Activated CD4-positive, alpha-beta T cell treated with anti-CD3 and anti-CD28 coated beads, Interleukin-2, amount 50 U/mL, for 24 hours (primary cell): Measurements from ENCODE around the gene SET.

ENCODE experiments used
- DNase-seq, 2 donors: peaks; one replicate each; pipeline ENCODE4 v3.0.0-alpha.2; 2020; ENCODE audit warnings: low read depth in 1 of 2, low spot score in 1 of 2

SET gene

DNA sequence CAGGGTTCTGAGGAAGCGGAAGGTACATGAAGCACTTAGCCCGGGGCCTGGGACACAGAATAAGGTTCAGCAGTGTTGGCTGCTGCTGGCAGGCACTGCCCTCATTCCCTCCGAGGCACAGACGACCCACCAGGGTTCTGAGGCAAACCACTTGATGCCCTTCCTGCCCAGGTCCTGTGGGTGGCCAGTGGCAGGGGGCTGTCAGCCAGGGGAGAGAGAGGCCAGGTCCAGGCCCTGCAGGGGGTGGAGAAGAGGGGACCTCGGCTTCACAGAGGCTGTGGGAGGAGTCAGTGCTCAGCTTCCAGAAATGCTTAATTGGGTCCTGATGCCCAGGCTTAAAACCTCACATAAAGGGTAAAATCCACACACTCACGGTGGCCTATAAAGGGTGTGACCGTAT, 39.3 kb downstream of the SET start:
- no peak for DNase-seq

DNA sequence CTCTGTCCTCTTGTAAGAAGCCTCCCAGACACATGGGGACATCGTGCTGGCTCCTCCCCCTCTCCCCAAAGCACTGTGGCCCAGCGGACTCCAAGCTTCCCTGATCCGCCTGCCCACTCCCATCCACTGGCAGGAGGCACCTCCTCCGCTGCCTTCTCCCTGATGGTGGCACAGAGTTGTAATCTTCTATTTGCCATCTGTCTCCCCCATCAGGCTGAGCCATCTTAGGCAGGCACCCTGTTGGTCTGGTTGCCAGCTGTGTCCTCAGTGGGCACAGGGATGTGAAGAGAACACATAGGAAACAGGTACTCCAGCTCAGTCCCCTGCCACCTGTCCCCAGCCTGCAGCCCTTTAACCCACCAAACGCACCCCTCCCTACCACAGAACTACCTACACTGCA, 40.3 kb downstream of the SET start:
- DNase-seq = no peak

DNA sequence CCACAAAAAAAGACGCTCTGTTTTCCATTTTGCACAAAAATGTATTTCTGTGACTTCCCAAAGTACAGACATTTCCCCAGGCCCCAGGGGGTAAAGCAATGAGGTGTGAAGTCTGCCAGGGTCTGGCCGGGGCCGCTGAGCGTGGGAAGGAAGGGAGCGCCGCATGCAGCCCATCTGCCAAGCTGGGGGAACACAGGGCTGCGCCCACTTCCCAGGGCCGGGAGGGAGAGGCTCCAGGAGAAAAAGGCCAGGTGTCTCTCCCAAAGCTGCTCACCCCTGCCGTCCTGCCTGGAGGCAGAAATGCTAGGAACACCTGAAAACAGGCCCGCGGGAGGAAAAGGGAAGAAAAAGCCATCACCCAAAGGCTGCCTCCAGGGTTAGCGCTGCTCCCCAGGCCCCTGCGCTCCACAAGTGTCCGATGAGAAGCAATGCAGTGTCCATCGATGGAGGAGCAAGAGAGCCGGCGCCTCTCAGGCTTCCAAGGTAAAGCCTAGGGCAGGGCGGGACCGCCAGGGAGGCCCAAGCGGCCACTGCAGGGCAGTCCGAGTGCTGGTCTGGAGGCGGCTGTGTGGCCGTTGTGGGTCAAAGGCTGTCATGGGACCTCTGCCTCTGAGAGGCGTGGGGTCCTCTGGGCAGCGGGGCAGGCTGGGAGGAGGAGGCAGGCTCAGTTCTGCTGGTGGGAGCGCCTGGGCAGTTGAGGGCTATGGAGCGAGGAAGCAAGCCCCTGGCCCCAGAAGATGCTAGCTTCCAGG, 40.9 kb downstream of the SET start:
- no peak for DNase-seq

DNA sequence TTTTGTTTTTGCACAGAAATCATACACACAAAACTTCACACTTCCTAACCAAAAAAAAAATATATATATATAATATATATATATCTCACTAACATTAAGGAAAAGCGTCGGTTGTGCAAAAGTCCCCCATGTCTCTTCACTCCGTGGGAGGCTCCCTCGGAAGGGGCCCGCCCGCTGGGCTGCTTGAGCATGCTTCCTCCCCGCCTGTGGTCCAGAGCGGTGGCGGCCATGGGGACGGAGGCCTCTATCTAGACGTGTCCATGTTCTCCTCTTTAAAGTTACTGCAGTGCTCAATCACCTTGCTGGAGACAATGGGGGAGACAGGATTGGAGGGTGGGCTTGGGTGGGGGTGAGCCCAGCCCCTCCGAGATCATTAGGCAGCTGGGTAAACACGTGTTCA, 42.1 kb downstream of the SET start:
- DNase-seq = no peak

DNA sequence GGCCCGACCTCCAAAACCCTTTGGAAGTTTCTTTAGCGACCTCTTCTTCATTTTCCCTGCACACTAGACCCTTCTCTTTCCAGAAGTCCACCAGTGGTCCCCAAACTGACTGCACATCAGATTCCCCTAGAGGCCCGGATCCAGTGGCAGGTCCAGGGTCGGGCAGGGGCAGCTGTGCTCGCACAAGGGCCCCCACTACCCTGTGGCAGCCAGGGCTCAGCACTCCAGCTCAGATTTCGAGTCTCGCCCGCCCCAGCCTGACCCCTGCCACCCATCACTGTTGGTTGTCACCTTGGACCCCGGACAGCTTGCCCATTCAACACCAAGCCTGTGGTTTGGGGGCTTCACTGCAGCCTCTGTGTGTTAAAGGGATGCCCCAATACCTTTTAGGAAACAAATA, 42.7 kb downstream of the SET start:
- DNase-seq = no peak

DNA sequence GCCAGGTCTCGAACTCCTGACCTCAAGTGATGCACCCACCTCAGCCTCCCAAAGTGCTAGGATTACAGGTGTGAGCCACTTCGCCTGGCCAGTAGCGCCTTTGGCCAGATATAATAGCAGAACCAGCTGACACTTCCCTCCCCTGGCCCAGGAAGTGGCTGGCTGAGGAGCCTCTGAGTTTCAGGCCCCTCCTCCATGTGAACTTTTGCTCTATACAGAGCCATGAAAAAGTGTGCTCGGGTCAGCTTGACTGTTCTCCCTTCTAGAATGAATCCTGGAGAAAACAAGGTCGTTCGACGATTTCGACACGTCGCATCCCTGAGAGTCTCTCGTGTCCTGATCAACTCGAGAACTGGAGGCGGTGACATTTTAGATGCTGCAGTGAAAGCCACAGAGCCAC, 43.6 kb downstream of the SET start:
- no peak for DNase-seq

DNA sequence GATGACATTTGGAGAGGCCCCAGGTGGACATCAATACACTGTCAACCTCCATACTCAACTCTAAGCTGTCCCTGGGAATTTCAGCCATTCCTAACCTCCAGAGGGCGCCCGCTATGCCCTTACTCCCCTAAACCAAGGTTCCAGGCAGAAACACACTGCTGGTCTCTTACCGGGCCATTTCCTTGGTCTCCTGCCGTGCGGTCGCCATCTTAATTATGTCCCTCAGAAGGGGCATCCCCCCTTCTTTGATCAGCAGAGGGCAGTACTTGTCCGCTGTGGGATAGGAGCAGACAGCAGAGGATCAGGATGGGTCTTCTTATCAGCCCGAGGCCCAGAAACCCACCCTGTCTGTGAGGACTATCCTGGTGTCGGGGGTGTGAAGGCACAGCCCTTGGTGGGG, 44.2 kb downstream of the SET start:
- DNase-seq = no peak

DNA sequence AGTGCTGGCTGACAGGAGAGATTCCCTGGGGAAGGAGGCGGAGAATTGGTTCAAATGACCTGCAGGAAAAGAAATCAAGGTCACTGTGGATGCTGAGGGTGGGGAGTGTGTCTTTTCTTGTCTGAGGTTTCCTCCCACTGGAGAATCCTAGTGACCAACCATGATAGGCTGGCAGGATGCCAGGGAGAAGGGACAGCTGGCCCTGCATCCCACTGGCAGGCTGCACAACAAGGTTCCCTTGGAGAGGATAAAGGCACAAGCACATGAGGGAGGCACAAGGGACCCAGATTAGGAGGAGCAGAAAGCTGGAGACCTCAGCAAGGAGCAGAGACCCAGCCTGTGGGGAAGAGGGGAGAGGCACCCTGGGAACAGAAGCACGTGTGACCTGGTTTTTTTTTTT, 46.4 kb downstream of the SET start:
- DNase-seq = no peak

DNA sequence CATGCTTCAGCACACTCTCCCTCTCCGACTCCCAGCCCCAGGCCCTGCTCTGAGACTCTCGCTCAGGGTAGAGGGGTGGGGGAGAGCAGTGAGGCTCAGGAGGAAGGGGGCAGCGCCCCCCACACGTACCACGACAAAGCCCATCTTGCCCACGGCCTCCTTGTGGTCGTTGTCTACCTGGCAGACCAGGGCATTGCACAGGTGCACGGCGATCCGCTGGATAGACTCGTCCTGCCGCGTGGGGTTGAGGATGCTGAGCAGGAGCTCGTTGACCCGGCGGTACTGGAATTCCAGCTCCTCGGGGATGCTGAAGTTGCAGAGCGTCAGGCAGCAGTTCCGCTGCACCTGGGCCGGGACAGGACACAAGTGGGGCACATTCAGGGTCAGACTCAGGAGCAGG, 53.4 kb downstream of the SET start:
- DNase-seq = no peak

DNA sequence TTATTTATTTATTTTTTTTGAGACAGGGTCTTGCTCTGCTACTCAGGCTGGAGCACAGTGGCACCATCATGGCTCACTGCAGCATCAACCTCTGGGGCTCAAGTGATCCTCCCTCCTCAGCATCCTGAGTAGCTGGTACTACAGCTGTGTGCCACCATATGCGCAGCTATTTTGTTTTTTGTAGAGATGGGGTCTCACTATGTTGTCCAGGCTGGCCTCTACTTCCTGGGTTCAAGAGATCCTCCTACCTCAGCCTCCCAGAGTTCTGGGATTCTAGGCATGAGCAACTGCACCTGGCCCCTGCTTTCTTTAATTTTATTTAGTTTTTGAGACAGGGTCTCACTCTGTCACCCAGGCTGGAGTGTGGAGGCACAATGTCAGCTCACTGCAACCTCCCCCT, 54.4 kb downstream of the SET start:
- DNase-seq = no peak
